ENCODE measurements around the gene CYP2D6. TPM values are rescaled to one million over a fixed set of nuclear protein-coding genes. Genes with fewer than 3 reads are reported as not detected.

Gene CYP2D6
- total and polyA plus RNA-seq, 2 of the 13 experiments (the other 11 are each of a cell fraction or from before 2014, with no cell fraction given): 1.0 to 3.7 TPM

- Histone ChIP-seq H3K79me2 (ENCODE audit: insufficient read depth, low read length) (no peaks in the 10 kb centered on the region), H3K4me3 (replicated peaks in 1 of 3; ENCODE audit: insufficient read depth in 1 of 3, low read depth in 2 of 3, low read length in 3 of 3) (no peak overlapping the region), H3K4me1 (ENCODE audit: insufficient read depth, low read length) (peaks cover 24% of the 10 kb centered on the region), H4K20me1 (ENCODE audit: insufficient read depth, low read length) (no peaks in the 10 kb centered on the region), H3K9me3 (ENCODE audit: low read length) (no peaks in the 10 kb centered on the region), H3K36me3 (replicated peaks in 1 of 2; ENCODE audit: control insufficient read depth in 1 of 2, insufficient read depth in 2 of 2, low read length in 2 of 2) (no peaks in the 10 kb centered on the region), H3K9ac (ENCODE audit: insufficient read depth, low read depth, low read length) (no peak overlapping the region), H3K27ac (ENCODE audit: extremely low read length, insufficient read depth, low read length) (no peak overlapping the region), H2AFZ (ENCODE audit: low read length) (no peak overlapping the region), H3K27me3 (ENCODE audit: control insufficient read depth in 1 of 2, insufficient read depth in 2 of 2, low read length in 2 of 2) (no peaks in the 10 kb centered on the region), H3K4me2 (ENCODE audit: low read depth, low read length) (no peak overlapping the region)
- ATAC-seq (no peak), DNase-seq (ENCODE audit: low spot score) (no peak), FAIRE-seq (no peak)
- no peak for TF ChIP-seq ZNF607 (CRISPR knock-in tag; IDR thresholded peaks at IDR 0.05; ENCODE audit: borderline replicate concordance)
- TF ChIP-seq KMT2A (CRISPR knock-in tag; IDR thresholded peaks at IDR 0.05): no peak
- no peak for TF ChIP-seq THAP7 (CRISPR knock-in tag; IDR thresholded peaks at IDR 0.05)
- no peak for TF ChIP-seq ZNF101 (CRISPR knock-in tag; IDR thresholded peaks at IDR 0.05; ENCODE audit: borderline replicate concordance, low read depth)
- no peak for TF ChIP-seq YEATS2 (CRISPR knock-in tag; IDR thresholded peaks at IDR 0.05; ENCODE audit: borderline replicate concordance)
- TF ChIP-seq ZSCAN21 (CRISPR knock-in tag; IDR thresholded peaks at IDR 0.05; ENCODE audit: borderline replicate concordance): no peak
- no peak for TF ChIP-seq PCBP1 (IDR thresholded peaks at IDR 0.05; ENCODE audit: borderline replicate concordance, low read depth, low read length)
- no peak for TF ChIP-seq ZNF75D (CRISPR knock-in tag; IDR thresholded peaks at IDR 0.05; ENCODE audit: borderline replicate concordance)
- no peak for TF ChIP-seq SIX4 (CRISPR knock-in tag; IDR thresholded peaks at IDR 0.05)
- no peak for TF ChIP-seq RCOR2 (CRISPR knock-in tag; IDR thresholded peaks at IDR 0.05)
- TF ChIP-seq TCF7 (IDR thresholded peaks at IDR 0.05; ENCODE audit: low read depth): no peak
- no peak for TF ChIP-seq KIAA2018 (CRISPR knock-in tag; IDR thresholded peaks at IDR 0.05; ENCODE audit: borderline replicate concordance)
- no peak for TF ChIP-seq CREBL2 (CRISPR knock-in tag; IDR thresholded peaks at IDR 0.05; ENCODE audit: borderline replicate concordance)
- no peak for TF ChIP-seq POLR2G (IDR thresholded peaks at IDR 0.05; ENCODE audit: low read depth, low read length)
- TF ChIP-seq ZNF777 (CRISPR knock-in tag; IDR thresholded peaks at IDR 0.05): no peak
- ChIA-PET CTCF (ENCODE audit: low intra/inter-chr PET ratio, low total read pairs) (no interaction called here), POLR2A (no interaction called here)
- no TSS peak for BruUV-seq (replicated peaks)
- in situ Hi-C loops (cut with HindIII; ENCODE audit: extremely low pct_ligation_motif_present, low pct_unique_long_range_greater_than_20kb) (no loop called here), intact Hi-C loops (cut with micrococcal nuclease; ENCODE audit: unreplicated experiment) (no loop called here)
- WGBS (ENCODE audit: low lambda C conversion rate): 88% methylated on average over 10 of the region's 16 CpGs
Measured at GRCh38 chr22:42127606-42128005, 3.0 kb downstream of the CYP2D6 start.

Data from HepG2 (cell line).